Endothelial cell of umbilical vein (primary cell): ENCODE results near the gene BCL2L13. TPM values are rescaled to one million over a fixed set of nuclear protein-coding genes. Genes with fewer than 3 reads are reported as not detected.

Experiments
- BruUV-seq: library from RNA; stranded (reverse); fragments of 400-500 nt; replicated peaks from 2 replicates; lab custom pipeline; 2021; lab: Mats Ljungman, UMichigan
- CTCF ChIA-PET: fragments of 300-600, 350-600 bp; sonication (Branson Sonifier 250); formaldehyde crosslinking; loops from one replicate; lab custom pipeline; 2021; ENCODE audit warnings: antibody characterized with exemption, inconsistent platforms; lab: Charles Lee
- POLR2A ChIA-PET: fragments of 300-600, 350-600 bp; sonication (Branson Sonifier 250); formaldehyde crosslinking; loops from one replicate; lab custom pipeline; 2021; ENCODE audit warnings: antibody characterized with exemption, inconsistent platforms; lab: Charles Lee
- DNase-seq: peaks from one replicate; pipeline ENCODE4 v3.0.0-alpha.2; 2011; ENCODE audit warnings: low read depth, low spot score
- FAIRE-seq: peaks from 2 replicates; lab custom pipeline; 2011; peaks lifted over from hg19 to GRCh38; lab: Jason Lieb, UNC
- H2AFZ ChIP-seq: 2 replicates; pipeline ENCODE4 v1.6.0; 2012; ENCODE audit warnings: low read depth, low read length, control low read depth, inconsistent platforms
- H3K27ac ChIP-seq: 2 replicates; pipeline ENCODE4 v1.5.1; 2011; ENCODE audit warnings: low read depth, mild to moderate bottlenecking, control low read depth, low read length, moderate library complexity; ENCODE audit not compliant: insufficient read depth
- H3K27me3 ChIP-seq, 2 experiments: 2 replicates each; pipeline versions ENCODE4 v1.6.0 to v1.6.1; 2011; ENCODE audit warnings: low read length in 2 of 2, mixed read lengths in 1 of 2; ENCODE audit not compliant: control insufficient read depth in 2 of 2, insufficient read depth in 2 of 2
- H3K36me3 ChIP-seq, 2 experiments: 2 replicates in 1 of 2; 3 replicates in 1 of 2; pipeline ENCODE4 v1.5.1; 2011; ENCODE audit warnings: low read length in 2 of 2, mild to moderate bottlenecking in 1 of 2, moderate library complexity in 1 of 2; ENCODE audit not compliant: control insufficient read depth in 2 of 2, insufficient read depth in 2 of 2; ENCODE audit errors: extremely low read depth in 1 of 2
- H3K4me1 ChIP-seq: 3 replicates; pipeline ENCODE4 v1.5.1; 2011; ENCODE audit warnings: mild to moderate bottlenecking, low read length; ENCODE audit not compliant: control insufficient read depth, insufficient read depth; ENCODE audit errors: extremely low read depth
- H3K4me2 ChIP-seq: 2 replicates; pipeline ENCODE4 v1.6.1; 2011; ENCODE audit warnings: low read length, control low read depth, mixed read lengths; ENCODE audit not compliant: insufficient read depth
- H3K4me3 ChIP-seq, 3 experiments: fragments of 200-600 bp in 1 of 3; sonication (generic), shearing (Covaris generic) in 1 of 3; replicated peaks in 1 of 3; 2 replicates each; pipeline ENCODE4 v1.5.1; 2011 to 2016; ENCODE audit warnings: control low read depth in 3 of 3, low read length in 3 of 3, mild to moderate bottlenecking in 2 of 3, inconsistent platforms in 1 of 3, low read depth in 1 of 3, moderate library complexity in 1 of 3; ENCODE audit not compliant: insufficient read depth in 1 of 3
- H3K79me2 ChIP-seq: 2 replicates; pipeline ENCODE4 v1.6.0; 2012; ENCODE audit warnings: low read length, inconsistent platforms; ENCODE audit not compliant: control insufficient read depth, insufficient read depth
- H3K9ac ChIP-seq: replicated peaks from 2 replicates; pipeline ENCODE3; 2011; ENCODE audit warnings: low read length, control low read depth; ENCODE audit not compliant: insufficient read depth; ENCODE audit errors: extremely low read depth
- H3K9me1 ChIP-seq: replicated peaks from 3 replicates; pipeline ENCODE4 v1.6.0; 2011; ENCODE audit warnings: mild to moderate bottlenecking, low read length; ENCODE audit not compliant: control insufficient read depth, insufficient read depth; ENCODE audit errors: extremely low read depth
- H3K9me3 ChIP-seq: replicated peaks from 2 replicates; pipeline ENCODE4 v1.5.1; 2012; ENCODE audit warnings: low read length, inconsistent platforms; ENCODE audit not compliant: control insufficient read depth, insufficient read depth
- H4K20me1 ChIP-seq: replicated peaks from 2 replicates; pipeline ENCODE3; 2011; ENCODE audit warnings: mild to moderate bottlenecking, low read length; ENCODE audit not compliant: control insufficient read depth, insufficient read depth; ENCODE audit errors: extremely low read depth
- EZH2 ChIP-seq: IDR thresholded peaks from 2 replicates; pipeline ENCODE4 v1.6.1; 2012; ENCODE audit warnings: borderline replicate concordance, low read depth, mild to moderate bottlenecking, moderate library complexity, low read length, inconsistent platforms; ENCODE audit not compliant: severe bottlenecking
- FOS ChIP-seq: IDR thresholded peaks from 2 replicates; pipeline ENCODE4 v1.6.1; 2011; ENCODE audit warnings: mild to moderate bottlenecking, low read length, moderate library complexity, borderline replicate concordance; ENCODE audit not compliant: insufficient read depth
- GATA2 ChIP-seq: IDR thresholded peaks from 2 replicates; pipeline ENCODE4 v1.7.0; 2011; ENCODE audit warnings: low read depth, mild to moderate bottlenecking, moderate library complexity, mixed read lengths, low read length; ENCODE audit not compliant: insufficient read length, insufficient read depth
- JUN ChIP-seq: IDR thresholded peaks from 2 replicates; pipeline ENCODE4 v1.6.1; 2011; ENCODE audit warnings: borderline replicate concordance, low read depth; ENCODE audit not compliant: insufficient read length, insufficient read depth
- MAX ChIP-seq: IDR thresholded peaks from 2 replicates; pipeline ENCODE4 v1.6.1; 2011; ENCODE audit not compliant: insufficient read depth, insufficient read length
- MYC ChIP-seq: IDR thresholded peaks from one replicate; pipeline ENCODE4 v1.6.1; 2011; ENCODE audit warnings: mild to moderate bottlenecking, low read depth, low read length
- POLR2A ChIP-seq: IDR thresholded peaks from 2 replicates; pipeline ENCODE4 v1.6.1; 2012; ENCODE audit warnings: low read depth, mild to moderate bottlenecking, control low read depth, low read length
- POLR2AphosphoS5 ChIP-seq: IDR thresholded peaks from 2 replicates; pipeline ENCODE4 v1.6.1; 2012; ENCODE audit warnings: low read depth, mild to moderate bottlenecking, control low read depth, low read length, moderate library complexity; ENCODE audit not compliant: insufficient read depth
- dilution Hi-C: fragments of 300-500 bp; cut with MboI; formaldehyde crosslinking; loops from one replicate; pipeline ENCODE4 v1.15.0; 2019; ENCODE audit warnings: low sequenced_read_pairs; ENCODE audit not compliant: extremely low pct_ligation_motif_present
- intact Hi-C: fragments of 100-400 bp; cut with micrococcal nuclease; formaldehyde crosslinking; loops from one replicate; pipeline ENCODE4 v1.10.0; 2022
- polyA plus RNA-seq, 4 experiments: library from polyadenylated mRNA; depleted of rRNA in 3 of 4; stranded (reverse) in 3 of 4; unstranded in 1 of 4; fragments of >200 nt; gene quantifications; 2 replicates each; pipeline versions ENCODE4 v1.2.1 to v1.2.3, GENCODE V29; 2011 to 2012; ENCODE audit warnings: missing spikeins in 1 of 4
- total RNA-seq: library from RNA; stranded (reverse); gene quantifications from 2 replicates; pipeline ENCODE4 v1.2.3, GENCODE V29; 2021
- TF ChIP-seq, protein P1 (sequence below), 2 donors: IDR thresholded peaks; 1 replicate in 1 of 2; 2 replicates in 1 of 2; pipeline ENCODE4 v1.5.1; 2011; ENCODE audit warnings: low read length in 2 of 2, mild to moderate bottlenecking in 2 of 2, moderate library complexity in 2 of 2, control low read depth in 1 of 2, inconsistent platforms in 1 of 2, low read depth in 1 of 2; ENCODE audit not compliant: insufficient read depth in 1 of 2; ENCODE audit errors: extremely low read depth in 1 of 2

The BCL2L13 gene
- total and polyA plus RNA-seq, 2 donors (not counting 3 experiments of a cell fraction or from before 2014, with no cell fraction given), result 28.1 to 36.2 TPM

GRCh38 chr22:17769013-17769715 is 130.6 kb downstream of the BCL2L13 start:
- POLR2A ChIA-PET, result no interaction called here
- DNase-seq, result no peak
- H2AFZ ChIP-seq, result no peak overlapping the region
- no peak overlapping the region for H3K27ac ChIP-seq
- H3K4me3 ChIP-seq, result no peak overlapping the region
- no peak for FAIRE-seq
- no peaks in the 10 kb centered on the region for H3K9me1 ChIP-seq
- peaks cover 56% of the 10 kb centered on the region for H3K79me2 ChIP-seq
- dilution Hi-C loops, result no loop called here
- TF ChIP-seq POLR2A, result no peak
- no peak for TF ChIP-seq JUN
- no peak for TF ChIP-seq GATA2
- no peak for TF ChIP-seq MAX
- TF ChIP-seq POLR2AphosphoS5, result no peak
- no peak for TF ChIP-seq EZH2
- TF ChIP-seq MYC, result no peak
- no peak for TF ChIP-seq FOS
- TF ChIP-seq, protein P1, sequence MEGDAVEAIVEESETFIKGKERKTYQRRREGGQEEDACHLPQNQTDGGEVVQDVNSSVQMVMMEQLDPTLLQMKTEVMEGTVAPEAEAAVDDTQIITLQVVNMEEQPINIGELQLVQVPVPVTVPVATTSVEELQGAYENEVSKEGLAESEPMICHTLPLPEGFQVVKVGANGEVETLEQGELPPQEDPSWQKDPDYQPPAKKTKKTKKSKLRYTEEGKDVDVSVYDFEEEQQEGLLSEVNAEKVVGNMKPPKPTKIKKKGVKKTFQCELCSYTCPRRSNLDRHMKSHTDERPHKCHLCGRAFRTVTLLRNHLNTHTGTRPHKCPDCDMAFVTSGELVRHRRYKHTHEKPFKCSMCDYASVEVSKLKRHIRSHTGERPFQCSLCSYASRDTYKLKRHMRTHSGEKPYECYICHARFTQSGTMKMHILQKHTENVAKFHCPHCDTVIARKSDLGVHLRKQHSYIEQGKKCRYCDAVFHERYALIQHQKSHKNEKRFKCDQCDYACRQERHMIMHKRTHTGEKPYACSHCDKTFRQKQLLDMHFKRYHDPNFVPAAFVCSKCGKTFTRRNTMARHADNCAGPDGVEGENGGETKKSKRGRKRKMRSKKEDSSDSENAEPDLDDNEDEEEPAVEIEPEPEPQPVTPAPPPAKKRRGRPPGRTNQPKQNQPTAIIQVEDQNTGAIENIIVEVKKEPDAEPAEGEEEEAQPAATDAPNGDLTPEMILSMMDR (IDR thresholded peaks at IDR 0.05; ENCODE audit: extremely low read depth in 1 of 2, insufficient read depth in 1 of 2, low read depth in 1 of 2, low read length in 2 of 2), result no peak
- H4K20me1 ChIP-seq, result no peaks in the 10 kb centered on the region
- no TSS peak for BruUV-seq
- H3K27me3 ChIP-seq, result no peaks in the 10 kb centered on the region
- intact Hi-C loops, result no loop called here
- H3K4me1 ChIP-seq, result peaks cover 8% of the 10 kb centered on the region
- no peak overlapping the region for H3K4me2 ChIP-seq
- H3K9me3 ChIP-seq, result no peaks in the 10 kb centered on the region
- no peaks in the 10 kb centered on the region for H3K36me3 ChIP-seq
- CTCF ChIA-PET, result interaction anchor here (1.4 to 1.5 kb wide), 2 partner anchors 27 to 307 kb away, joined by 4 to 6 read pairs; no protein-coding TSS in a partner anchor
- no peak overlapping the region for H3K9ac ChIP-seq
